ENCODE results near the gene CDIP1.

CDIP1 gene

DNA sequence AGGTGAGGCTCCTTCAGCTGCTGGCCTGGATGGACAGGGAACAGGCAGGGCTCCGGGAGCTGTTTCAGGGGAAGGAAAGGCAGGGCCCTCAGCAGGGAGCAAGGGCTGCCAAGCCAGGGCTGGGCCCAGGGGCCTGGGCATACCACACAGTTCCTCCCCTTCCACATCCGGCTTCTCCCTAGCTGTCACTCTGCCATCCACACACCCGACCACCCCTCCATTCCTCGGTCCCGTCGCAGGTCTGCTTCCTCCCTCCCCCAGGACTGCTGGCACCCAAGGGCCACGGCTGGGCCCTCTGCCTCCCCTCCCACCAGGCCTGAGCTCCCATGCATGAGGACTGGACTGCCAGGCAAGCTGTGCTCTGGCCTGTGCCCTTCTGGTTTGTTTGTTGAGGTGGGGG, 24.0 kb downstream of the CDIP1 start:
- no peak for DNase-seq (ENCODE audit: low spot score)

DNA sequence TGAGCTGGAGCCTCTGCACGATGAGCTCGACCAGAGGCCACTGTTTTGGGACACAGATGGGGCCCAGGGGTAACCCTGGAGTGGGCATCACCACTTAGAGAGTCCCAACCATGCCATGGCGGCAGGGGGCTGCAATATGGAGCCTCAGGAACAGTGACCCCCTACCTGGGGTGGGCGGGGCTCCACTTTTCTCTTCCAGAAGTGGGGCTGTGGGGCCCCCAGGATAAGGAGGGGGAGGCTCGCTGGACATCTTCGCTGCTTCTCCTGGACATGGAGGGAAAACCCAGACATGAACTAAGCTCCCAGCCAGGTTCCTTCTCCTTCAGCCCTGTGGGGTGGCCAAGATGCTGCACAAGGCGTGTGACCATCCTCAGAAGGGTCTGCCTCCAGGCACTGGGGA, 24.7 kb downstream of the CDIP1 start:
- no peak for DNase-seq (ENCODE audit: low spot score)

DNA sequence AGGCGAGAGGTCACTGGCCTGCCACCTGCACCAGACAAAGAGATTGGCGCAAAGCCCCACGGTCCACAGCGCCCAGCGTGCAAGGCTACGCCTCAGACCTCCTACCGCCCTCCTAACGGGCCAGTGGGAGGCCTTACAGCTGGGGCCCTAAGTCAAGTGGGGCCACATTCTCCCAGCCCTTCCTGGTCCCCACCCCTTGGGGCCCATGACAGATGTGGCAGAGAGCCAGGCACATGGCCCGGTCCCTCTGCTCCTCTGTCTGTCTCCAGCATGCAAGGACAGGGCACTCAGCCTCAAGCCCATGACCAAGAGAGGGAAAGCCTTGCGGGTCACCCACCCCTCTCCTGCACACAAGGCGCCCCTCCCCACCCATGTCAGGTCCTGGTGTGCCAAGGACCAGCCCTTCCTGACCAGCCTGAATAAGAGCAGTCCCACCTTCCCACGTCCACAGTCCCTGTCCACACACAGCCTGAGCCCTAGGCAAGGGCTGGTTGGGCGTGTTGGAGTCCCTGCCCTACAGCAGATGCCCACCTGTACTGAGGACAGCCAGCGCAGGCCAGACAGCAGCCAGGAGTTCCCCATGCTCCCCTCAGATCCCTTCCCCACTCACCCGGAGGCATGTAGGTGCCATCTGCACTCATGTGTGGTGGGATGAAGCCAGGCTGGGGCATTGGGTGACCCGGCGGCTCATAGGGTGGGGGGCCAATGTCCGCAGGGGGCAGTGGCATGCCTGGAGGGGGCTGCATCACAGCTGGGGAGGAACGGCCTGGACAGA, 25.3 kb downstream of the CDIP1 start:
- no peak for DNase-seq (ENCODE audit: low spot score)

DNA sequence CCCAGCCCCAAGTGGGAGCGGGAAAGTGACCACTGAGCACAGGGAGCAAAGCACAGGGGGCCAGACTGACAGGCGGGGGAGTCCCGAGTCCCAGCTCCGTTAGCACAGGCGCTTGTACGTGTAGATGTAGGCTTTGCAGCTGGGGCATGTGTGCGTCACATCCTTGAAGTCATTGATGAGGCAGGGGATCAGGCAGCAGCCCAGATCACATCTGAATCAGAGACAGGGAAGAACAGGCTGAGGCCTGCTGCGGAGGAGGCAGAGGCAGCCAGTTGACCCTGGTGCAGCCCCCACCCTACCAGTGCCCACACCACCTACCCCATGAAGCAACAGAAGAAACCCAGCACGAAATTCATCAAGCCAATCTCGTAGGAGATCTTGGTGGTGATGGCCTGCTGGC, 26.1 kb downstream of the CDIP1 start:
- DNase-seq (ENCODE audit: low spot score) = no peak

DNA sequence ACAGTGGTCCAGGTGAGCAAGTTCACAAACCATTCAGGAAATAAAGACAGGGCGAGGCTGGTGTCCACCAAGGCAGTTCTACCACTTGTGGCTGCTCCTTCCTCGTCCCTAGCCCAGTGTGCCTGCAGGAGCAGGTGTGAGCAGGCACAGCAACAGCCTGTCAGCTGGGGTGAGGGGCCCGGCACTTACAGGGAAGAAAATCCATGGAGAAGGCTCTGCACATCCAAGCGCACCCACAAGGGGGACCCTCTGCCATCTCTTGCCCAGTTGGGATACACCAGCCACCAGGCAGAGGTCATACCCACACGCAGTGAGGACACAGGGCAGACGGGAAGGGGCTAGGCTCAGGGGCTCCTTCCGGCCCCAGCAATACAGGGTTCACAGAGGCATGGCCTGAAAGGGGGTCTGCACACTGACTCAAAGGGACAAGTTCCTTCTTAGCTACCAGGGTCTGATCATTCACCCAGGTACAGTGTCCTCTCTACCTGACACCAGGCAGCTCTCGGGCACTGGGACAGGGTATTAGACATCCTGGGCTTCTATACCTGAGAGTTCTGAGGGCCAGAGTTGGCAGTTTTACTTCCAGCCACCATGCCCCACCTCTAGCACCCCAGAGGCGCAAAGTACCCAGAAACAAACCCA, 27.0 kb downstream of the CDIP1 start:
- DNase-seq (ENCODE audit: low spot score) = peak; percentile 46

DNA sequence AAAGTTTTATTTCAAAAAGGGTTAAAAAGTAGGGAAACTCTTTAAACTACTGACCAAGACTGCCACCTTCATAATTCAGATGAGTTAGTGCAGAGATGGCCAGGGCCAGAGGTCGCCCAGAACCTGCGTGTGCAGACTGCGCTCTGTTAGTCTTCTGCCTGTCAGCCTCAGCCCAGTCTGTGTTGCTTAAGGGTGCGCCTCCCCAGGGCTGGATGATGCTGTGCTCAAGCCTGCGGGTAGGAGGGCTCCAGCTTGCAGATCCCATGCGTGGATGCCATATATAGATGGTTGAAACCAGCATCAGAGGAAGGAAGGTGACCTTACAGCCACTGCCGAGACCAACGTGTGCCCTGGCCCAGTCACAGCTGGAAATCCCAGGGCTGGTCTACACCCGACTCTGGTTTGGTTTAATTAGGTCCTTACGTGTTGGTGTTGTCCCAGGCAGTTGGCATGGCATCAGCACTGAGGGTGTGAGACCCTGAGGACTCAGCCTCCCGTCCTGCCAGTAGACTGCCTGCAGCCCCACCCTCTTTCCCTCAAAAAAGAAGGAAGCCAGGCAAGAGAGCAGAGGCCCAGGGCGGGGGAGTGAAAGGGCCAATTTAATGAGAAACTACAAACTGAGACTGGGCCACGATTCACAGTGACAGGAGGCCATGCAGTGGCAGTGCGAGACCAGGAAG, 27.7 kb downstream of the CDIP1 start:
- no peak for DNase-seq (ENCODE audit: low spot score)

DNA sequence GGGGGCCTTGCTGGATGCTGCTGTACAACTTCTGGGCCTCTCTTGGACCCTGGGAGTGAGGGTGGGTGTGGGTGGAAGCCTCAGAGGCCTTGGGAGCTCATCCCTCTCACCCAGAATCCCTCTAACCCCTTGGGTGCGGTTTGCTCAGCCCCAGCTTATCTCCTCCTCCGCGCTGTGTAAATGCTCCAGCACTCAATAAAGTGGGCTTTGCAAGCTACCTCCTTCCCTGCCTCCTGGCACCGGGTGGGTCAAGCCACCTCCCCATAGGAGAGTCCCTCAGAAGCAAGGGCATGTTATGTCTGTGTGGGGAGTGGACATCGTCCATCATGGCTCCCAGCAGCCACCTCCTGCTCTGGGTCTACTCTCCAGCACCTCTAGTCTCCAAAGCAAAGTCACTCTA, 28.4 kb downstream of the CDIP1 start:
- DNase-seq (ENCODE audit: low spot score) = no peak

DNA sequence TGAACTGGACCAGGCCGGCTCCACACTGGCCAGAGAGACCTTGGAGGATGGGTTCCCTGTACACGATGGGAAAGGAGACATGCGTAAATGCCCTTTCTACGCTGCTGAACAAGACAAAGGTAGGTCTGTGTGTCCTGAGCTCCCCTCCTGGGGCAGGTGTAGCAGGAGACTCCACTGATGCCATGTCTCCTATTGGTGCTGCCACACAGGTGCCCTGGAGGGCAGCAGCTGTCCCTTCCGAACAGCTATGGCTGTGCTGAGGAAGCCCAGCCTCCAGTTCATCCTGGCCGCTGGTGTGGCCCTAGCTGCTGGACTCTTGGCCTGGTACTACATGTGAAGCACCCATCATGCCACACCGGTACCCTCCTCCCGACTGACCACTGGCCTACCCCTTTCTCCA, 29.2 kb downstream of the CDIP1 start:
- no peak for DNase-seq (ENCODE audit: low spot score)

DNA sequence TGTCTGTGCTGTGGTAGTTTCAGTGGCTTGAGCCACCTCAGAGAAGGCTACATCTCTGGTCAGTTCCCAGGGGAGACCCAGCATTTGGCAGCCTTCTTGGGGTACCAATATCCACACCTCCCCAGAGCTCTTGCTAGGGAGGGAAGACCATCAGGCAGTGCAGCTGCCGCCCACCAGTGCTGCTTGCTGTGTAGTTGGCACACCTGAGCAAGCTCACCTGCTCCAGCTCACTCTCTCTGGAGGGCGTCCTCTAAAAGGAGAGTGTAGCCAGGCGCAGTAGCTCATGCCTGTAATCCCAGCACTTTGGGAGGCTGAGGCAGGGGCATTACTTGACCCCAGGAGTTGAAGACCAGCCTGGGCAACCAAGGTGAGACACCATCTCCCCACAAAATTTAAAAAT, 29.8 kb downstream of the CDIP1 start:
- DNase-seq (ENCODE audit: low spot score) = no peak

DNA sequence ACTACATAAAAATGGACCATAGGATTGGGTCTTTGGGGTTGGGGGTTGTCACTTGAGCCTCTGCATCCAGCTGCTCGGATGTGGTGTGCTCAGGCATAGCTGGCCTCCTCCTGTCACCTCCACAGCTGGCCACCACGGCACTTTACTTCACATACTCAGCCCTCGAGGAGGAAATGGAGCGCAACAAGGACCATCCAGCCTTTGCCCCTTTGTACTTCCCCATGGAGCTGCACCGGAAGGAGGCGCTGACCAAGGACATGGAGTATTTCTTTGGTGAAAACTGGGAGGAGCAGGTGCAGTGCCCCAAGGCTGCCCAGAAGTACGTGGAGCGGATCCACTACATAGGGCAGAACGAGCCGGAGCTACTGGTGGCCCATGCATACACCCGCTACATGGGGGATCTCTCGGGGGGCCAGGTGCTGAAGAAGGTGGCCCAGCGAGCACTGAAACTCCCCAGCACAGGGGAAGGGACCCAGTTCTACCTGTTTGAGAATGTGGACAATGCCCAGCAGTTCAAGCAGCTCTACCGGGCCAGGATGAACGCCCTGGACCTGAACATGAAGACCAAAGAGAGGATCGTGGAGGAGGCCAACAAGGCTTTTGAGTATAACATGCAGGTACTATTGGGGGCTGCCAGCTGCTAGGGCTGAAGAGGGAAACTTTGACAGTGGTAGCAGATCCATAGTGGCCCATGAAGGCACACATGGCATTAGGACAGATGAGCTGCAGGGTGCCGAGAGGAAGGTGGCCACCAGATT, 30.8 kb downstream of the CDIP1 start:
- no peak for DNase-seq (ENCODE audit: low spot score)

DNA sequence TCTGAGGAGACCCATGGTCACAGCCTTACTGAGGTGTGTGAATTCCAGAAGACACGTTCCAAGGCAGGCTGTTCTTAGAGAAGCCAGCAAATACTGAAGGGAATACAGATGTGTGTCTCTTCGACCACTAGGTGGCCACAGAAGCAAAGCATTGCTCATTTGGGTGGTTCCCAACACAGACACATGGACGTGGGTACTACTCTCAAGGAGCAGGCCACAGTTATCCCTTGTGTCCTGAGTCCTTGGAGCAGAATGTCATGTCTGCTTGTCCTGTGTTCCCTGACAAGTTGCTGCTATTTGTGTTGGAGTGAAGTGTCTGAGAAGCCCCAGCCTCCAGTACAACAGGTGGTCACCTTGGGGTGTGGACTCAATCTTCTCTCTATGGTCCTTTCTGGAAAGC, 32.1 kb downstream of the CDIP1 start:
- peak; percentile 50 for DNase-seq (ENCODE audit: low spot score)

DNA sequence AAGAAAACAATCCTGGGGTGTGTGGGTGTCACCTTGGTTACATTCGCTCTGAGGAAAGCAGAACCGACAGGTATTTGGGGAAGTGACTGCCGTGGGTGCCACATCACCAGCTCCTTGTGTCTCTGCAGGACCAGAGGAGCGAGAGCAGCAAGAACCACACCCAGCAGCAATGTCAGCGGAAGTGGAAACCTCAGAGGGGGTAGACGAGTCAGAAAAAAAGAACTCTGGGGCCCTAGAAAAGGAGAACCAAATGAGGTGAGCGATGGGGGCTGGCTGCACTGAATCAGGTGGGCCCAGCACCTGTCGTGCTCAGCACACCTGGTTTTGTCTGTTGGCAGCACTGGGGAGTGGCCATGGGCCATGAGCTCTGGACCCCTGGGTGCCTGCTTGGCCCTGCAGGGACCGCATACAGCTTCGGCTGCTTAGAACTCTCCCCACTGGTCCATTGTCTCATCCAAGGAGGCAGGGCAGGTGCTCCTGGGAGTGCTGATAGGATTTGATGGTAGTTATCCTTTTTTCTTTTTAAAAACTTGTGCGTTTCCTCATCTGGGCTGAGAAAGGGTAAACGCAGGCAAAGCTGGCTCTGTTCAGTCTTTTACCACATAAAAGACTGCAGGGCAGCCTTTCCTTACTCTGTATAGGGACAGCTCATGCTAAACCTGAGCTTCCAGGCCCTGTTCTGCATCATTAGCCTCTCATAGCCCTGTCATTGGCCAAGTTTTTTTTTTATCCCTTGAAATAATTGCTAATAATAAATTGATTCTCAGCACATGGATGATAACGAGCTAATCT, 33.0 kb downstream of the CDIP1 start:
- DNase-seq (ENCODE audit: low spot score) = no peak

DNA sequence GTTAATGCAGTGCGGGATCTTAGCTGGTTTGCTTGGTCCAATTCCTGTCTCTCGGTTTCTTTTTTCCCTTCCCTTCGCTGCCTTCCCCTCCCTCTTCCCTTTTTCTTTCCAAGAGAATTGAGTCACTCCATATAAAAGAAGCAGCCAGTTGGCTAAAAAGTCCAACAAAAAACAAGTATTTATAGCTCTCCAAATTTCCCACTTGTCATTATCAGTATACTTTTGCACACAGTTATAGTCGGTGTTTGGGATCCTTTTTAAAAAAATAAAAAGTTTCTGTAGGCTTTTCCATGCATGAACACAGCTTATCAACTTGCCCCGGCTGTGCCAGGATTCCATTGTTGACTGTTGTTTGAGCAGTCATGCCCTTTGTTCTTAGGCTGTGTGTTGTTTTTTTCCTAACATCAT, 37.5 kb downstream of the CDIP1 start:
- DNase-seq (ENCODE audit: low spot score) = no peak

DNA sequence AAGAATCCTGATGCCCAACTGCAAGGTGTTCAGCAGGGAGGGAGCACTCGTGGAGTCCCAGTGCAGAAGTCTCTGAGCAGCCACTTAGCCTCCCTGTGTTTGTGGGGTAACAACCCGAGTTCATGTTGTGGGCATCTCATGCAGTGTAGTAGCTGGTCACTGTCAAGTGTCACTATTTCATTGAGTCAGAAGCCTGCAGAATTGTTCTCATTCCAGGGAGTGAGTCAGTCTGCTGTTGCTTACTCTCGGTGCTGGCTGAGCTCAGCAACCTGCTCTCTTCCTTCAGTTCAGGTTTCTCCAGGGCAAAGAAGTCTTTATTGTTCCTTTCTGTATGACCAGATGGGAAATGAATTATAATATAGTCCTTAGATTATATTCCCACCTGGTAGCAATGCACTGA, 38.3 kb downstream of the CDIP1 start:
- peak; percentile 73 for DNase-seq (ENCODE audit: low spot score)

DNA sequence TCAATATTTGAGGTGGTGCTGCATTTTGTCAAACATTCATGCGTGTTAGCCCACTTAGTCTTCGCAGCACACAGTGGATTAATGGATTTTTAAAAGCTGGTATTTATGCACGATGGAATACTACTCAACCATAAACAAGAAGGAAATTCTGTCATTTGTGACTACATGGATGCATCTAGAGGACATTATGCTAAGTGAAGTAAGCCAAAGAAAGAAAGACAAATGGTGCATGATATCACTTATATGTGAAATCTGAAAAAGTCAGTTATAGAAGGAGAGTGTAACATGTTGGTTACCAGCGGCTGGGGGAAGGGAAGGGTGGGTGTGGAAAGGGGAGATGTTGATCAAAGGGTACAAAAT, 39.4 kb downstream of the CDIP1 start:
- no peak for DNase-seq (ENCODE audit: low spot score)

DNA sequence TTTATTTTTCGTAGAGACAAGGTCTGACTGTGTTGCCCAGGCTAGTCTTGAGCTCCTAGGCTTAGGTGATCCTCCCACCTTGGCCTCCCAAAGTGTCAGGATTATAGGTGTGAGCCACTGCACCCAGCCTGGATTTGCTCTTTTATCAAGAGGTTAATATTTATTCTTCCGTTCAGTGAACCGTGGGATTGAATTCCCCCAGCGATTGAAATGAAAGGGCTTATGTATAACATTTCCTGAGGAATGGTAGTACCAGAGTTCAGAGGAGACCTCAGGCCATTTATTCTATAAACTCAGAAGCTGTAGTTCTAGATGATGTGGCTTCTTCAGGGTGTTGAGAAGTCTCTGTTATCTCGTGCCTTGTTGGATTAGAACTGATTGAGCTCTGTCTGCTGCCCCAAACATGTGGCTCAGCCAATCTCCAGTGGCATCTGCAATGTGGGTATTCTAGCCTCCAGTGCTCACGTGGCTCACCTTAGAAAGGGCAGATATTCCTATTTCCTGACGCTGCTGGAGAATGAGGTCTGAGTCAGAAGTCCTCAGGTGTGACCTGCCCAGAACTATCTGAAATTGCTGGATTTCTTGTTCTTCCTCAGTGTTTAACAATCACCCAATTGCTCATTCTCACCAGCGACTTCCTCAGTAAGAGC, 39.9 kb downstream of the CDIP1 start:
- DNase-seq (ENCODE audit: low spot score) = no peak

DNA sequence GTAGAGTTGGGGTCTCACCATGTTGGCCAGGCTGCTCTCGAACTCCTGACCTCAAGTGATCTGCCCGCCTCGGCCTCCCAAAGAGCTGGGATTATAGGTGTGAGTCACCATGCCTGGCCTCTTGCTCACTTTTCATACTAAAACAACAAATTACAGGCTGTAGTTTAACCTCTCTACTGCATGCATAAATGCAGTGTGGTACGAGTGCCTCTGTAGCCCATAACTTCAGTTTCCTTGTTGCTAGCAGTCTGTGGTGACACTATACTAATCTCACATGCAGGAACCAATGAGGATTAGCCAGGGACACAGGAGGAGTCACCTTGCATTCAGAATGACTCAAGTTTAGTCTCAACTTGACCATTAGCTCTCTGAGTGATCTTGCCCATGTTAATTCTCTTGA, 42.3 kb downstream of the CDIP1 start:
- no peak for DNase-seq (ENCODE audit: low spot score)

DNA sequence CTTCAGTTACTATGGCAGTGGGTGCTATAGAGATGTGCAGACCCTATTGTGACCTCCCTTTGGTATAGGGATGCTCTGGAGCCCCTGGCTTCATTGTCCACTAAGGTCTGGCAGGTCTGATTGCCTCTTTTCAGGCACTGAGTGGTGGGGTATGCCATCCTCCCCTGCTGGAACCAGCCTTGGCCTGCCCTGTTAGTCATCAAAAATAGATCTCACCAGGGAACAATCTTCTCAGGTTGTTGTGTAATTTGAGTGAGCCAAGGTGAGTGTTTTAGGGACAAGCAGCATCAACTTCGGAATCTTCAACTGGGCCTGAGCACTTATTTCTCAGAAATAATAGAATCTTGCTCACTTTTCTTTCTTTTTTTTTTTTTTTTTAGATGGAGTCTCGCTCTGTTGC, 42.8 kb downstream of the CDIP1 start:
- no peak for DNase-seq (ENCODE audit: low spot score)

DNA sequence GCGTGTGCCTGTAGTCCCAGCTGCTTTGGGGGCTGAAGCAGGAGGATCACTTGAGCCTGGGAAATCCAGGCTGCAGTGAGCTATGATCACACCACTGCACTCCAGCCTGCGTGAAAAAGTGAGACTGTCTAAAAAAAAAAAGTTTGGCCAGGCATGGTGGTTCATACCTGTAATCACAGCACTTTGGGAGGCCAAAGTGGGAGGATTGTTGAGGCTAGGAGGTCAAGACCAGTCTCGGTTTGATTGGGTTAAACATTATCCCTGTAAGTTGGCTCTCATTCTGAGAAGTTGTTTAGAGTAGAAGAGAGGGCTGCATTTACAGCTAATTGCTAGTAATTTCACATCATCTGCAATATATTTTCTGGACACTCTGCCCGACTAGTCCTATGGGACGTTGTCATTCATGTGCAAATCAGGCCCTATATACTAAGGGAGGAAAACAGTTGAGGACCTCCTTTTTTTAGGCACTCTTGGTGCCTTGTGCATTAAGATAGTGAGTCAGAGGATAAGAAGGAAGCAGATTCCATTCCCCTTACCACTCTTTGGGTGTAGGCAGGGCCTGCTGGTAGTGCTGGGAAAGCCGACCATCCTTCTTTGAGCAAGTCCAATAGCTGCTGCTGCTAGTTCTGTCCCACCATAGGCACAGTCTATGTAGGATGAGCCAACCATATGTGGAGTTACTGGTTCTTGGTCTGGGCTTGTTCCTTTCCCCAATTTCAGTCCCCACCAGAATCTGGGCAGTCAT, 43.7 kb downstream of the CDIP1 start:
- DNase-seq (ENCODE audit: low spot score) = peak; percentile 53

DNA sequence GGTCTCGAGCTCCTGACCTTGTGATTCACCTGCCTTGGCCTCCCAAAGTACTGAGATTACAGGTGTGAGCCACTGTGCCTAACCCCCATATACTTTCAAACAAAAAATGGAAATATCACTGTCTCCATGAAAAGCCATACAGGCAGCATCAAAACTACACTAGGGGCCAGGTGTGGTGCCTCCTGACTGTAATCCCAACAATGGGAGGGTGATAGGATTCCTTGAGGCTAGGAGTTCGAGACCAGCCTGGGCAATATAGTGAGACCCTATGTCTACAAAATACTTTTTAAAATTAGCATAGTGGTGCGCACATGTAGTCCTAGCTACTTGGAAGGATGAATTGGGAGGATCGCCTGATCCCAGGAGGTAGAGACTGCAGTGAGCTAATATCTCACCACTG, 46.7 kb downstream of the CDIP1 start:
- DNase-seq (ENCODE audit: low spot score) = no peak

DNA sequence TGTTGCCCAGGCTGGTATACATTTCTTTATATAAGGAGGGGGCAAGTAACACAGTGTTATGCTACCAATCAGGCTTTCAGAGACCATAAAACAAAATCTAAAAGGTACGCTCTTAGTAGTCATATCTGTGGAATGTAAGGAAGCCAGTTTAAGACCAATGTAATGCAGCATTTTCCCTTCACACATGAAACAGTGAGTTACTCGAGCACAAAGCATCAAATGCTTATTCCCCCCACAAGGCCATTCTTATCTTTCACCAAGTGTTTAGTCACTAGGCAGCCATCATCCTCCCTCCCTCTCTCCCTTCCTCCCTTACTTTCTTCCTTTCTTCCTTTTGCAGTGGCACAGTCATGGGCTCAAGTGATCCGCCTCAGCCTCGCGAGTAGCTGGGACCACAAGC, 49.5 kb downstream of the CDIP1 start:
- no peak for DNase-seq (ENCODE audit: low spot score)
